Heart left ventricle (tissue), 16 donors: ENCODE measurements around the gene PEX7. TPM values are rescaled to one million over a fixed set of nuclear protein-coding genes. Genes with fewer than 3 reads are reported as not detected.

Source experiments
- ATAC-seq, 4 donors: fragments of 200-7000 bp; cut with Tn5 transposase; one replicate each; pipeline ENCODE4 v1.9.1; 2020 to 2022; ENCODE audit warnings: moderate library complexity in 4 of 4, mild to moderate bottlenecking in 3 of 4, moderate number of reproducible peaks in 1 of 4
- DNase-seq, 5 donors: peaks; one replicate each; pipeline ENCODE4 v3.0.0-alpha.2; 2020
- H3K27ac ChIP-seq, 12 donors: fragments of 200-600 bp; sonication (generic) in 4 of 12; one replicate each; pipeline versions ENCODE4 v1.5.0 to v1.8.0; 2016 to 2022; ENCODE audit warnings: mild to moderate bottlenecking in 2 of 12
- H3K27me3 ChIP-seq, 9 donors: fragments of 200-600 bp; sonication (generic) in 2 of 9; one replicate each; pipeline versions ENCODE4 v1.5.1 to v1.8.0; 2016 to 2022; ENCODE audit warnings: mild to moderate bottlenecking in 3 of 9
- H3K36me3 ChIP-seq, 9 donors: fragments of 200-600 bp; sonication (generic) in 2 of 9; one replicate each; pipeline versions ENCODE4 v1.5.0 to v1.8.0; 2018 to 2022; ENCODE audit warnings: mild to moderate bottlenecking in 2 of 9
- H3K4me1 ChIP-seq, 12 donors: fragments of 200-600 bp; sonication (generic) in 4 of 12; one replicate each; pipeline versions ENCODE4 v1.5.0 to v1.8.0; 2016 to 2022; ENCODE audit warnings: mild to moderate bottlenecking in 3 of 12
- H3K4me3 ChIP-seq, 12 donors: fragments of 200-600 bp; sonication (generic) in 4 of 12; one replicate each; pipeline versions ENCODE4 v1.5.0 to v1.8.0; 2017 to 2022; ENCODE audit warnings: mild to moderate bottlenecking in 9 of 12, moderate library complexity in 4 of 12
- H3K9me3 ChIP-seq, 12 donors: fragments of 200-600 bp; sonication (generic) in 4 of 12; one replicate each; pipeline versions ENCODE4 v1.5.0 to v1.8.0; 2016 to 2022; ENCODE audit warnings: mild to moderate bottlenecking in 1 of 12
- POLR2A ChIP-seq, 2 donors: fragments of 450-650 bp; IDR thresholded peaks; one replicate each; pipeline ENCODE4 v1.6.1; 2017; ENCODE audit warnings: antibody characterized with exemption in 2 of 2, mild to moderate bottlenecking in 2 of 2, moderate library complexity in 2 of 2
- WGBS, 4 donors: extraction: QIAGEN DNeasy Blood & Tissue Kit in 2 of 4; methylation state at CpG; one replicate each; pipeline versions ENCODE4 v1.1.5 to v1.1.7; 2013 to 2018; 5-methylcytosine and 5-hydroxymethylcytosine counted together
- intact Hi-C, 10 donors: fragments of 100-400 bp; cut with DNase I; formaldehyde crosslinking; loops; one replicate each; pipeline versions ENCODE4 v1.11.1 to v1.14.2; 2022
- polyA plus RNA-seq, 2 donors: library from polyadenylated mRNA; stranded (reverse); fragments of 200-250 nt; gene quantifications; one replicate each; pipeline ENCODE4 v1.2.3, GENCODE V29; 2013
- total RNA-seq, 9 donors: library from RNA; depleted of rRNA in 2 of 9; stranded (reverse); fragments of >200 nt in 2 of 9; fragmentation: NEBNext Ultra II Directional in 3 of 9; extraction: Animal tissue kit (Norgen Biotek cat#: 25700) in 3 of 9; gene quantifications; one replicate each; pipeline versions ENCODE4 v1.1.0 to v1.2.4, GENCODE V29; 2016 to 2023
- TF ChIP-seq, protein P1 (sequence below), 12 donors: fragments of 200-600 bp; sonication (generic) in 4 of 12; IDR thresholded peaks; one replicate each; pipeline versions ENCODE4 v1.5.0 to v1.8.0; 2018 to 2022; ENCODE audit warnings: antibody characterized with exemption in 12 of 12, mild to moderate bottlenecking in 5 of 12
- donor health status: ischemic (EF 13 %, LVEDD 7.1; RV severe dilation, severe dysfunction).
- donor health status: healthy with polysubstance abuse.
- donor health status: DM: no; HTN: yes; CAD: no.
- donor health status: DM: no; HTN: no; CAD: no.
- donor health status: ischemic (EF 25% LVEDD 6.9; RV normal size, moderate dysfunction).
- donor health status: ischemic (EF 25% LVEDD 5.7; RV mildly dilated, moderate dysfunction).
- donor health status: healthy.
- donor health status: DM: yes; HTN: yes; CAD: no.
- donor health status: ischemic (EF 35%, LVEDD 5.7; RV mildly dilated, moderate dysfunction).
- donor health status: nonischemic (EF 11% LVEDD 7.7; RV severe dilation, severe dysfunction).
- donor health status: DM: yes; HTN: yes; CAD: no.
- donor health status: PGD.
- donor health status: ischemic (EF 29% LVEDD 5.4; RV normal size, mild dysfunction).
- donor health status: nonischemic (EF 23%, LVEDD 6.1; RV moderate dilation, normal function).

The PEX7 gene
- total and polyA plus RNA-seq, 11 donors = 4.7 to 22.1 (median 15.5) TPM

DNA sequence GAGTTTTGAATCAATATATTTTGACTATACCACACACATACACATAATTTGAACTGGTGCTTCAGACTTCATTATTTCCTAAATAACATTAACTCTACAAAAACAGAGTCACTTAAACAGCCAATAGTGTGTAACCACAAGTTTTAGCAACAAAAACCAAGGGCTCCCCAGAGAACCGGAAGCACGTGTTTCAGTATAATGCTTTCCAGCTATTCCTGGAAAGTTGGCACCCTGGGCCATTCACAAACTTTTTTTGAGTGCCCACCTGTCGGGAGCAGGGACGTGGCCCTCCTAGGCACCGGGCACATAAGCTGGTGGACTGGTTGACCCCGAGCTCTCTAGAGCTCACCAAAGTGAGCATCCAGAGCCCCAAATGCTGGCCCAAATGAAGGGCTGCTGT lies 97.8 kb downstream of the PEX7 start:
- 43 to 49% (median 44%) methylated on average over 6 of the region's 6 CpGs for WGBS, 4 donors
- peaks cover 11 to 63% (median 52%) of the 10 kb centered on the region in 9 donors for H3K27me3 ChIP-seq
- peaks cover 0 to 12% (median 0%) of the 10 kb centered on the region in 9 donors for H3K36me3 ChIP-seq
- H3K4me1 ChIP-seq = peaks cover 0 to 36% (median 25%) of the 10 kb centered on the region in 12 donors
- TF ChIP-seq, protein P1, sequence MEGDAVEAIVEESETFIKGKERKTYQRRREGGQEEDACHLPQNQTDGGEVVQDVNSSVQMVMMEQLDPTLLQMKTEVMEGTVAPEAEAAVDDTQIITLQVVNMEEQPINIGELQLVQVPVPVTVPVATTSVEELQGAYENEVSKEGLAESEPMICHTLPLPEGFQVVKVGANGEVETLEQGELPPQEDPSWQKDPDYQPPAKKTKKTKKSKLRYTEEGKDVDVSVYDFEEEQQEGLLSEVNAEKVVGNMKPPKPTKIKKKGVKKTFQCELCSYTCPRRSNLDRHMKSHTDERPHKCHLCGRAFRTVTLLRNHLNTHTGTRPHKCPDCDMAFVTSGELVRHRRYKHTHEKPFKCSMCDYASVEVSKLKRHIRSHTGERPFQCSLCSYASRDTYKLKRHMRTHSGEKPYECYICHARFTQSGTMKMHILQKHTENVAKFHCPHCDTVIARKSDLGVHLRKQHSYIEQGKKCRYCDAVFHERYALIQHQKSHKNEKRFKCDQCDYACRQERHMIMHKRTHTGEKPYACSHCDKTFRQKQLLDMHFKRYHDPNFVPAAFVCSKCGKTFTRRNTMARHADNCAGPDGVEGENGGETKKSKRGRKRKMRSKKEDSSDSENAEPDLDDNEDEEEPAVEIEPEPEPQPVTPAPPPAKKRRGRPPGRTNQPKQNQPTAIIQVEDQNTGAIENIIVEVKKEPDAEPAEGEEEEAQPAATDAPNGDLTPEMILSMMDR (IDR thresholded peaks at IDR 0.05) = no peak
- TF ChIP-seq POLR2A (IDR thresholded peaks at IDR 0.05) = no peak
- no peaks in the 10 kb centered on the region for H3K9me3 ChIP-seq
- intact Hi-C loops = no loop called here
- peak overlapping the region in 5 of 12 donors; percentile 47 to 62 (median 57) for H3K4me3 ChIP-seq
- DNase-seq = no peak
- no peak overlapping the region for H3K27ac ChIP-seq
- ATAC-seq = no peak

DNA sequence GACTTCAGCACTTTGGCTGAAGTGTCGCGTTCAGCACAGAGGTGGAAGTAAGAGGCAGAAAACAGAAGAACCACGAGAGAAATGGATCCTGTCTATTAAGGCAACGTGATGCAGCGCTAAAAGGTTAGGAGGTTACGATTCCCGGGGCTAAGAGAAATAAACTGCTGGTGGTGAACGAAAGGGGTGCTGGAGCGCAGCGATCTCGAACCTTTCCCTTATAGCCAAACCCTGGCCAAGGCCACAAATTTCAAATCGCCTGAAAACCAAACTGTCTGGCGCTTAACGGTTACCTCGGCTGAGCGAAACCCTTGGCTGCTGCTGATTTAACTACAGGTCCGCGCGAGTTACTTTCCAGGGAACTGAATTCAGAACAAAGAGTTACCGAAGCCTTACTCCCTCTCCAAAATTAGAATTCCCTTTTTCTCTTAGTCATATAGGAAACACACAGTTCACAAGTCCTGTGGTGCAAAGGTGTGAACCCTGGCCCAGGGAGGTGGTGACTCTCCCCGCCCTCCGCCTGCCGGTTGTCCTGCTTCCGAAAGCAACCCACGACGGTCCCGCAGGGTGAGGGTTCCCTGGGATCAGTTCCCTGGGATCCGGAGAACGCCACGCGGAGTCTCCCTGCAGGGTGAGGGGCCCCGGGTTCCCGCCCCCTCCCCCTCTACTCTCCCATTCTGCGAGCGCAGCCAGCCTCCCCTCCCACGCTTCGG lies 98.4 kb downstream of the PEX7 start:
- H3K27me3 ChIP-seq = peaks cover 11 to 63% (median 52%) of the 10 kb centered on the region in 9 donors
- peak in 1 of 5 donors; percentile 61 for DNase-seq
- no peaks in the 10 kb centered on the region for H3K9me3 ChIP-seq
- H3K36me3 ChIP-seq = peaks cover 0 to 8% (median 0%) of the 10 kb centered on the region in 9 donors
- H3K4me3 ChIP-seq = peak overlapping the region; percentile 30 to 62 (median 52)
- no peak overlapping the region for H3K27ac ChIP-seq
- H3K4me1 ChIP-seq = peaks cover 0 to 36% (median 25%) of the 10 kb centered on the region in 12 donors
- 3 to 8% (median 4%) methylated on average over 32 to 37 of the region's 37 CpGs for WGBS, 4 donors
- peak in 3 of 4 donors; percentile 7 to 39 (median 28) for ATAC-seq
- intact Hi-C loops = no loop called here
- TF ChIP-seq, protein P1 (IDR thresholded peaks at IDR 0.05) = no peak
- TF ChIP-seq POLR2A (IDR thresholded peaks at IDR 0.05) = no peak

DNA sequence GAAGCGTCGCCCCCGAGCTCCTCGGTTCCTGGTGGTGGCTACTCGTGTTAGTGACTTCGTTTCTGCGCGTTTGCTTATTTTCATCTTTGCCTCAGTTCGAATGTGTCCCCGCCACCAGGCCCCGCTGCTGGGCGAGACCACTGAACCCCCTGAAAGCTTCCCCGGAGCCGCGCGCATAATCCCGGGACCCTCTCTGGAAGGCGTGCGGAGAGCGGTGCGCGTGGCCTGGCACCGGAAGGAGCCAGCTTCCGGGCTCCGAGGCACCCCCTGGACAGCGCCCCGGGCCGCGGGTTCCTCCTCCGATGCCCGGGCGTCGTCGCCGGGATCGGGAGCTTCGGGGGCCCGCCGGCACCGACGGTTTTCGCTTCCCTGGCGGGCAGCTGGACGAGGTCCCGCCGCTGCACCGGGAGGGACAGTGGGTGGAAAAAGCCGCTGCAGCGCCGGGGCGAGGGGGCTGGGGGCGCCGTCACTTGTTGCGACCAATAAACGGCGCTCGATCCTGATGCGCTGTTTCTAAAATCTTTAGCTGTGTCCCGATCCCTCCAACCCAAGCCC lies 99.1 kb downstream of the PEX7 start:
- DNase-seq = peak in 1 of 5 donors; percentile 63
- Histone ChIP-seq H3K4me3 (peak overlapping the region; percentile 30 to 62 (median 52)), H3K36me3 (peaks cover 0 to 5% (median 0%) of the 10 kb centered on the region in 9 donors), H3K27me3 (peaks cover 11 to 63% (median 52%) of the 10 kb centered on the region in 9 donors), H3K27ac (no peak overlapping the region), H3K9me3 (no peaks in the 10 kb centered on the region), H3K4me1 (peaks cover 0 to 36% (median 25%) of the 10 kb centered on the region in 12 donors)
- peak in 3 of 4 donors; percentile 36 to 47 (median 43) for ATAC-seq
- intact Hi-C loops = no loop called here
- TF ChIP-seq POLR2A (IDR thresholded peaks at IDR 0.05) = no peak
- TF ChIP-seq, protein P1 (IDR thresholded peaks at IDR 0.05) = no peak
- WGBS, 4 donors = 0 to 1% (median 1%) methylated on average over 23 to 59 of the region's 59 CpGs
